Measurements from ENCODE around the gene TMEM117.

DNA sequence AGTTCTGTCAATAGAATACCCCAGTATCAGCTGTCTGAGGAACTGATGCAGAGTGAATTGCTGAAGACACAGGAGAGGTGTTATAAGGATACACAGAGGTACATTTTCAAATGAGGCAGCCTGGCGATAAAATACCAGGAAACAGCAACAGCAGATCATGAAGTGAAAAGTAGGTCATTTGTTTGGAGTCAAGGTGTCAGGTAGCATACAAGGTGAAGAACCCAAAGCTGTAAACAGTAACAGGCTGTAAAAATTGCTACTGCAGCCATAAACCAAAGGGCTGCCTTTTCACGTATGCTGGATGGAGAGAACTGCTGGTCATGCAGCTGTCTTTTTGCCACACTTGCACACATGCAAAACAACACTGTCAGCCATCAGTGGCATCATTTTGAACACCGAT lies 20.5 kb upstream of the TMEM117 start:
- TF ChIP-seq, protein P1, sequence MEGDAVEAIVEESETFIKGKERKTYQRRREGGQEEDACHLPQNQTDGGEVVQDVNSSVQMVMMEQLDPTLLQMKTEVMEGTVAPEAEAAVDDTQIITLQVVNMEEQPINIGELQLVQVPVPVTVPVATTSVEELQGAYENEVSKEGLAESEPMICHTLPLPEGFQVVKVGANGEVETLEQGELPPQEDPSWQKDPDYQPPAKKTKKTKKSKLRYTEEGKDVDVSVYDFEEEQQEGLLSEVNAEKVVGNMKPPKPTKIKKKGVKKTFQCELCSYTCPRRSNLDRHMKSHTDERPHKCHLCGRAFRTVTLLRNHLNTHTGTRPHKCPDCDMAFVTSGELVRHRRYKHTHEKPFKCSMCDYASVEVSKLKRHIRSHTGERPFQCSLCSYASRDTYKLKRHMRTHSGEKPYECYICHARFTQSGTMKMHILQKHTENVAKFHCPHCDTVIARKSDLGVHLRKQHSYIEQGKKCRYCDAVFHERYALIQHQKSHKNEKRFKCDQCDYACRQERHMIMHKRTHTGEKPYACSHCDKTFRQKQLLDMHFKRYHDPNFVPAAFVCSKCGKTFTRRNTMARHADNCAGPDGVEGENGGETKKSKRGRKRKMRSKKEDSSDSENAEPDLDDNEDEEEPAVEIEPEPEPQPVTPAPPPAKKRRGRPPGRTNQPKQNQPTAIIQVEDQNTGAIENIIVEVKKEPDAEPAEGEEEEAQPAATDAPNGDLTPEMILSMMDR (optimal IDR thresholded peaks at IDR 0.05 in 1 of 3, IDR thresholded peaks at IDR 0.05 in 1 of 3, conservative IDR thresholded peaks at IDR 0.05 in 1 of 3; ENCODE audit: extremely low read depth in 1 of 3, insufficient read depth in 2 of 3, low read length in 3 of 3): no peak
- no peak for TF ChIP-seq EZH2 (IDR thresholded peaks at IDR 0.05; ENCODE audit: low read length)

All from keratinocyte (primary cell).